H1 (cell line): ENCODE measurements around the gene FAM167B. TPM values are rescaled to one million over a fixed set of nuclear protein-coding genes. Genes with fewer than 3 reads are reported as not detected.

ENCODE experiments used
- CREB1 ChIP-seq: IDR thresholded peaks from 2 replicates; pipeline ENCODE4 v1.6.1; 2012; ENCODE audit warnings: inconsistent platforms
- HDAC2 ChIP-seq, 2 experiments: fragments of 300-600 bp in 1 of 2; sonication (generic) in 1 of 2; IDR thresholded peaks; 2 replicates each; pipeline ENCODE4 v1.6.1; 2011 to 2012; ENCODE audit warnings: low read depth in 2 of 2, low read length in 2 of 2, mild to moderate bottlenecking in 2 of 2, moderate library complexity in 2 of 2, borderline replicate concordance in 1 of 2, inconsistent platforms in 1 of 2
- SAP30 ChIP-seq: fragments of 300-600 bp; sonication (generic); IDR thresholded peaks from 2 replicates; pipeline ENCODE4 v1.7.1; 2012; ENCODE audit warnings: low read length, moderate library complexity, mild to moderate bottlenecking, inconsistent platforms; ENCODE audit not compliant: insufficient read depth, insufficient replicate concordance
- TAF1 ChIP-seq: IDR thresholded peaks from 2 replicates; pipeline ENCODE4 v1.6.1; 2011; ENCODE audit warnings: mild to moderate bottlenecking, low read depth, low read length
- USF2 ChIP-seq: IDR thresholded peaks from 2 replicates; pipeline ENCODE4 v1.6.1; 2011; ENCODE audit warnings: low read length, improper control_type of control experiment
- polyA plus RNA-seq, 7 experiments: library from polyadenylated mRNA; depleted of rRNA in 3 of 7; stranded (reverse) in 5 of 7; unstranded in 2 of 7; fragments of >200 nt in 5 of 7; fragments of 200-250 nt in 2 of 7; gene quantifications; 1 replicate in 5 of 7; 2 replicates in 1 of 7; 4 replicates in 1 of 7; pipeline versions ENCODE4 v1.2.1 to v1.2.3, GENCODE V29; 2011 to 2013; ENCODE audit warnings: missing spikeins in 2 of 7, mixed read lengths in 2 of 7
- total RNA-seq: library from RNA; stranded (reverse); fragmentation: NEBNext Ultra II Directional; extraction: Animal tissue kit (Norgen Biotek cat#: 25700); gene quantifications from 2 replicates; pipeline ENCODE4 v1.2.1, GENCODE V29; 2021

Gene FAM167B
- total and polyA plus RNA-seq, 2 of the 8 experiments (the other 6 are each of a cell fraction or from before 2014, with no cell fraction given), result 2.8 to 3.9 TPM

GRCh38 chr1:32200226-32201010, 46.6 kb upstream of the FAM167B start, which contains the start of gene CCDC28B (continued):
- no peak for TF ChIP-seq USF2
- TF ChIP-seq HDAC2 (IDR thresholded peaks at IDR 0.05; ENCODE audit: borderline replicate concordance in 1 of 2, low read depth in 2 of 2, low read length in 2 of 2), result peak in 1 of 2 experiments; percentile 80; a peak in 1 of 4 replicates
- peak; percentile 86 for TF ChIP-seq CREB1
- TF ChIP-seq SAP30, result peak; percentile 24
- TF ChIP-seq TAF1, result no peak
